ENCODE measurements around the gene IP6K2. TPM values are rescaled to one million over a fixed set of nuclear protein-coding genes. Genes with fewer than 3 reads are reported as not detected.

Gene IP6K2
- total and polyA plus RNA-seq, 7 donors: 39.0 to 142 (median 77.9) TPM

- no peak for TF ChIP-seq POLR2A (IDR thresholded peaks at IDR 0.05)
- TF ChIP-seq EP300 (IDR thresholded peaks at IDR 0.05): no peak
- TF ChIP-seq CTCF (IDR thresholded peaks at IDR 0.05): no peak
- no peak for TF ChIP-seq POLR2AphosphoS5 (IDR thresholded peaks at IDR 0.05)
- peaks cover 0 to 77% (median 11%) of the 10 kb centered on the region in 4 donors for H3K36me3 ChIP-seq
Measured at GRCh38 chr3:48759071-48759470, 42.0 kb upstream of the IP6K2 start.

DNA sequence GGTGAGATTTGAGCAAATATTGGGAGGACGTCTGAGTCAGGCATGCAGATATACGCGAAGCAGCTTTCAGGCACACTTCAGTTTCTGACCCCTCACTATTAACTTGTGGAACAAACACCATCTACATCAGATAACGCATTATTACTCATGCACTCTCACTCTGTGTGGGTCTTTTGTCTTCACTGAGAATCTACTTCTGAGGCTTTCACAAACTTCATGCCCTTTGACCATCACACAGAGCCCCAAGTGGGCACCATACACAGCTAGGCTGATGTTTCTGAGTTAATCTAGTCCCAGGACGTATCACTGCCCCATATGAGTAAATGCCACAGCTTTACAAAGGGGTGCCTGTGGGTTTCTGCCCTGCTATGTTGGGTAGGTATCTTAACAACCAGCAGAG, 39.6 kb upstream of the IP6K2 start:
- DNase-seq: no peak
- no peak for TF ChIP-seq EP300 (IDR thresholded peaks at IDR 0.05)
- no peak for TF ChIP-seq POLR2A (IDR thresholded peaks at IDR 0.05)
- no peak for TF ChIP-seq CTCF (IDR thresholded peaks at IDR 0.05)
- no peak for TF ChIP-seq POLR2AphosphoS5 (IDR thresholded peaks at IDR 0.05)
- WGBS, 2 donors: 91 to 92% methylated on average over 5 of the region's 5 CpGs
- Histone ChIP-seq H3K27ac (no peak overlapping the region), H3K9me3 (no peaks in the 10 kb centered on the region), H3K4me3 (no peak overlapping the region), H3K4me1 (no peaks in the 10 kb centered on the region), H3K36me3 (peaks cover 0 to 70% (median 12%) of the 10 kb centered on the region in 4 donors), H3K27me3 (no peaks in the 10 kb centered on the region)
- intact Hi-C loops (cut with DNase I): no loop called here

More at GRCh38 chr3:48759071-48759470, 42.0 kb upstream of the IP6K2 start:
- WGBS, 2 donors: 94 to 96% methylated on average over 4 of the region's 4 CpGs
- H3K9me3 ChIP-seq: no peaks in the 10 kb centered on the region
- no peak overlapping the region for H3K27ac ChIP-seq
- no peak overlapping the region for H3K4me3 ChIP-seq
- no peaks in the 10 kb centered on the region for H3K27me3 ChIP-seq
- DNase-seq: no peak
- intact Hi-C loops (cut with DNase I): no loop called here
- no peaks in the 10 kb centered on the region for H3K4me1 ChIP-seq

GRCh38 chr3:48750856-48751255, 33.8 kb upstream of the IP6K2 start:
- peaks cover 8 to 64% (median 18%) of the 10 kb centered on the region in 4 donors for H3K36me3 ChIP-seq
- H3K27me3 ChIP-seq: no peaks in the 10 kb centered on the region
- H3K4me3 ChIP-seq: no peak overlapping the region
- WGBS, 2 donors: 84 to 88% methylated on average over 1 of the region's 1 CpG
- no peak for TF ChIP-seq POLR2A (IDR thresholded peaks at IDR 0.05)
- no peak for TF ChIP-seq EP300 (IDR thresholded peaks at IDR 0.05)
- TF ChIP-seq CTCF (IDR thresholded peaks at IDR 0.05): no peak
- H3K4me1 ChIP-seq: no peaks in the 10 kb centered on the region
- no peak overlapping the region for H3K27ac ChIP-seq
- no peaks in the 10 kb centered on the region for H3K9me3 ChIP-seq
- intact Hi-C loops (cut with DNase I): no loop called here
- DNase-seq: no peak

DNA sequence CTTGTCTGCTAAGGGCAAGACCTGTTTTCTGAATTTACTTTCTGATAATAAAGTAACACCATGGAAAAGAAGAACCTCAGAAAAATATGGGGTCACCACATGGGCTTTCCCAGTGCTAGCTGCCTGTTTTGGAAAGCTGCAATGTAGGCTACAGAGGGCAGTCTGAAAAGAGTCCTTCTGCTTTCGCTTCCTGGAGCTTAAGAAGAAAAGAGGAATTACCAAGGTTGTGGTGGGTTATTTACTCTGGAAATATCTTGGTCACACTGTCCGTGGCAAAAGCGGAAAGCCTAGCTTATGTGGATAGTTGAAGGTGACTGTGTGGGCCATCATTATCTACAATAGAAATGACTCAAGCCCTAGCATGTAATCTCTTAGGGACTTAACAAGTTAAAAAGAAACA, 31.7 kb upstream of the IP6K2 start:
- WGBS, 2 donors: 87 to 94% methylated on average over 3 of the region's 3 CpGs
- no peaks in the 10 kb centered on the region for H3K27me3 ChIP-seq
- no peak overlapping the region for H3K4me3 ChIP-seq
- no peak for DNase-seq
- H3K36me3 ChIP-seq: peaks cover 8 to 57% (median 18%) of the 10 kb centered on the region in 4 donors
- peak overlapping the region in 3 of 4 donors; percentile 8 to 48 (median 24) for H3K27ac ChIP-seq
- H3K4me1 ChIP-seq: no peaks in the 10 kb centered on the region
- TF ChIP-seq CTCF (IDR thresholded peaks at IDR 0.05): no peak
- intact Hi-C loops (cut with DNase I): no loop called here
- no peaks in the 10 kb centered on the region for H3K9me3 ChIP-seq

DNA sequence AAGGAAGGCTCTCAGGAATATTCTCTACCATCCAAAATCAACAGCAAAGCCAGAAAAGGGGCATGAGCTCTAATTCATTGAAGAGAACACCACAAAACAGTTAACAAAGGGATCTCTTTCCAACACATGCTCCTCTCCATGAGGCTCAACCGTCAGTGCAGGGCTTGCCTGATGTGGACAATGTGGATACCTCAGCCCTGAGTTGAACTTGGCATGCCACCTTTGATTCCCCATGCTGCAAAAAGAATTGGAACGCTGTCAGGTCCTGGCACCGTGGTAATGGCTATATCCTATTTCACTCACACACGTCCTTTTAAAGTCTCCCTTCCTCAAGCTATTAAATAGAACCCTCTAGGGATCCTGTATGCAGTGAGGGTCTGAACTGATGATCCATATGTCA, 30.7 kb upstream of the IP6K2 start:
- Histone ChIP-seq H3K27me3 (no peaks in the 10 kb centered on the region), H3K9me3 (no peaks in the 10 kb centered on the region), H3K36me3 (peaks cover 8 to 57% (median 18%) of the 10 kb centered on the region in 4 donors), H3K27ac (peak overlapping the region; percentile 8 to 49 (median 46)), H3K4me1 (no peaks in the 10 kb centered on the region), H3K4me3 (no peak overlapping the region)
- TF ChIP-seq CTCF (IDR thresholded peaks at IDR 0.05) (no peak), EP300 (IDR thresholded peaks at IDR 0.05) (no peak), POLR2AphosphoS5 (IDR thresholded peaks at IDR 0.05) (no peak), POLR2A (IDR thresholded peaks at IDR 0.05) (no peak)
- DNase-seq: no peak
- WGBS, 2 donors: 36 to 78% methylated on average over 4 of the region's 4 CpGs
- intact Hi-C loops (cut with DNase I): no loop called here

All from sigmoid colon (tissue), 7 donors.